ENCODE results near the gene CDC42EP5. TPM values are rescaled to one million over a fixed set of nuclear protein-coding genes. Genes with fewer than 3 reads are reported as not detected.

Gene CDC42EP5
- total RNA-seq, 2 experiments from 2014 or later: not detected

GRCh38 chr19:54463531-54464043, 9.5 kb downstream of the CDC42EP5 start, which contains the start of gene LENG9:
Gene LENG9, minus strand, starts transcription at chr19:54463778. Its CDS starts 252 bp downstream, at chr19:54463526.
- Histone ChIP-seq H3K9me3 (ENCODE audit: control insufficient read depth in 1 of 2, insufficient read depth in 1 of 2, low read length in 2 of 2) (peaks cover 0 to 12% of the 10 kb centered on the region in 2 experiments), H3K4me1 (ENCODE audit: insufficient read depth, low read length) (peaks cover 49% of the 10 kb centered on the region), H3K36me3 (ENCODE audit: insufficient read depth, low read length) (peaks cover 35% of the 10 kb centered on the region), H3K4me3 (ENCODE audit: low read length) (peak within 1 kb of the TSS; percentile 82), H3K27ac (ENCODE audit: low read depth in 1 of 2, low read length in 2 of 2) (peak within 1 kb of the TSS; percentile 69), H3K27me3 (ENCODE audit: control insufficient read depth in 1 of 2, insufficient read depth in 2 of 2, low read length in 2 of 2) (no peaks in the 10 kb centered on the region)
- Mint-ChIP-seq H3K9me3 (peaks cover 2% of the 10 kb centered on the region), H3K27me3 (peaks cover 10% of the 10 kb centered on the region), H3K4me1 (ENCODE audit: low read depth) (peaks cover 36% of the 10 kb centered on the region), H3K27ac (peak within 1 kb of the TSS; percentile 84), H3K4me3 (peak within 1 kb of the TSS; percentile 86), H3K36me3 (ENCODE audit: low read depth) (peaks cover 40% of the 10 kb centered on the region)
- ChIA-PET POLR2A (interaction anchor here (0.6 to 3.5 kb wide), 6 partner anchors 10 to 1161 kb away, joined by 3 to 72 read pairs (median 4); partner anchors contain the start of genes CDC42EP5, CNOT3, LENG8 and ZNF784), CTCF (interaction anchor here (1.0 kb wide), 1 partner anchor 13 kb away, joined by 3 read pairs; no protein-coding TSS in a partner anchor)
- peak; percentile 77 to 99 (median 88) for DNase-seq
- intact Hi-C loops (cut with DNase I, micrococcal nuclease): loop anchor here (1.0 to 10.0 kb wide), 5 partner anchors 14 to 1014 kb away; partner anchors contain the start of genes LENG8 (in 2 of the 2), MYADM (in 2 of the 2), RPS9 (in 1 of the 2) and ZNF628 (in 1 of the 2)
- ATAC-seq (ENCODE audit: poor library complexity): peak; percentile 71
- TF ChIP-seq CTCF (IDR thresholded peaks at IDR 0.05): no peak

GRCh38 chr19:54462655-54463530, 10.2 kb downstream of the CDC42EP5 start:
- no peaks in the 10 kb centered on the region for H3K27me3 ChIP-seq (ENCODE audit: control insufficient read depth in 1 of 2, insufficient read depth in 2 of 2, low read length in 2 of 2)
- peak overlapping the region; percentile 82 for H3K4me3 ChIP-seq (ENCODE audit: low read length)
- TF ChIP-seq CTCF (IDR thresholded peaks at IDR 0.05): no peak
- peaks cover 42% of the 10 kb centered on the region for H3K36me3 ChIP-seq (ENCODE audit: insufficient read depth, low read length)
- H3K9me3 Mint-ChIP-seq: peaks cover 2% of the 10 kb centered on the region
- ATAC-seq (ENCODE audit: poor library complexity) (peak; percentile 26), DNase-seq (peak; percentile 43 to 86 (median 62))
- H3K4me3 Mint-ChIP-seq: peak overlapping the region; percentile 62
- peaks cover 49% of the 10 kb centered on the region for H3K4me1 ChIP-seq (ENCODE audit: insufficient read depth, low read length)
- CTCF ChIA-PET: interaction anchor here (0.6 to 1.0 kb wide), 2 partner anchors 12 to 25 kb away, joined by 3 read pairs; no protein-coding TSS in a partner anchor
- H3K9me3 ChIP-seq (ENCODE audit: control insufficient read depth in 1 of 2, insufficient read depth in 1 of 2, low read length in 2 of 2): peaks cover 0 to 12% of the 10 kb centered on the region in 2 experiments
- peaks cover 43% of the 10 kb centered on the region for H3K4me1 Mint-ChIP-seq (ENCODE audit: low read depth)
- peaks cover 3% of the 10 kb centered on the region for H3K27me3 Mint-ChIP-seq
- intact Hi-C loops (cut with DNase I, micrococcal nuclease): loop anchor here (1.0 to 10.0 kb wide), 5 partner anchors 14 to 1014 kb away; partner anchors contain the start of genes LENG8 (in 2 of the 2), MYADM (in 2 of the 2), RPS9 (in 1 of the 2) and ZNF628 (in 1 of the 2)
- H3K27ac Mint-ChIP-seq: peak overlapping the region; percentile 84
- peak overlapping the region; percentile 58 to 69 for H3K27ac ChIP-seq (ENCODE audit: low read depth in 1 of 2, low read length in 2 of 2)
- H3K36me3 Mint-ChIP-seq (ENCODE audit: low read depth): peaks cover 47% of the 10 kb centered on the region
- POLR2A ChIA-PET: interaction anchor here (0.7 to 3.5 kb wide), 5 partner anchors 9 to 1161 kb away, joined by 3 to 72 read pairs (median 5); partner anchors contain the start of genes CNOT3, LENG8 and ZNF784
